ENCODE results near the gene PDK3.
A peak's percentile ranks its signal among the peaks of the same experiment; 100 is the strongest.

Gene PDK3

DNA sequence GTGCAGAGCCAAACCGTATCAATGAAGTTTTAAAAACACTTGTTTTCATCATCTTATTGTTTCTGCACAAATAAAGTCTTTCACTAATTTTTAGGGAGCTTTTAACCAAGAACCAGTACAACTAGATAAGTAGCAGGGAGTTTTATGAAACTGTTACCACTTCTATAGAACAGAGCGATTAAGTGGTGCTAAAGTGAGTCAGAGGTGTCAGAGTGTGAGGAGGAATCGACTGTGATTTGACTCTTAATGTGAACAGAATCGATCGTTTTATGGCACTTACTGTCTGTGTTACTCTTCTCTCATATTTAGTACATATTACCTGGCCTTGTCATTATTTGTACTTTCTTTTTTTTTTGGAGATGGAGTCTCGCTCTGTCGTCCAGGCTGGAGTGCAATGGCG is 43.3 kb downstream of the PDK3 start:
- no peak overlapping the region for H3K27ac ChIP-seq
- TF ChIP-seq, protein P1, sequence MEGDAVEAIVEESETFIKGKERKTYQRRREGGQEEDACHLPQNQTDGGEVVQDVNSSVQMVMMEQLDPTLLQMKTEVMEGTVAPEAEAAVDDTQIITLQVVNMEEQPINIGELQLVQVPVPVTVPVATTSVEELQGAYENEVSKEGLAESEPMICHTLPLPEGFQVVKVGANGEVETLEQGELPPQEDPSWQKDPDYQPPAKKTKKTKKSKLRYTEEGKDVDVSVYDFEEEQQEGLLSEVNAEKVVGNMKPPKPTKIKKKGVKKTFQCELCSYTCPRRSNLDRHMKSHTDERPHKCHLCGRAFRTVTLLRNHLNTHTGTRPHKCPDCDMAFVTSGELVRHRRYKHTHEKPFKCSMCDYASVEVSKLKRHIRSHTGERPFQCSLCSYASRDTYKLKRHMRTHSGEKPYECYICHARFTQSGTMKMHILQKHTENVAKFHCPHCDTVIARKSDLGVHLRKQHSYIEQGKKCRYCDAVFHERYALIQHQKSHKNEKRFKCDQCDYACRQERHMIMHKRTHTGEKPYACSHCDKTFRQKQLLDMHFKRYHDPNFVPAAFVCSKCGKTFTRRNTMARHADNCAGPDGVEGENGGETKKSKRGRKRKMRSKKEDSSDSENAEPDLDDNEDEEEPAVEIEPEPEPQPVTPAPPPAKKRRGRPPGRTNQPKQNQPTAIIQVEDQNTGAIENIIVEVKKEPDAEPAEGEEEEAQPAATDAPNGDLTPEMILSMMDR (conservative IDR thresholded peaks at IDR 0.05): no peak
- TF ChIP-seq ZFX (IDR thresholded peaks at IDR 0.05): no peak

DNA sequence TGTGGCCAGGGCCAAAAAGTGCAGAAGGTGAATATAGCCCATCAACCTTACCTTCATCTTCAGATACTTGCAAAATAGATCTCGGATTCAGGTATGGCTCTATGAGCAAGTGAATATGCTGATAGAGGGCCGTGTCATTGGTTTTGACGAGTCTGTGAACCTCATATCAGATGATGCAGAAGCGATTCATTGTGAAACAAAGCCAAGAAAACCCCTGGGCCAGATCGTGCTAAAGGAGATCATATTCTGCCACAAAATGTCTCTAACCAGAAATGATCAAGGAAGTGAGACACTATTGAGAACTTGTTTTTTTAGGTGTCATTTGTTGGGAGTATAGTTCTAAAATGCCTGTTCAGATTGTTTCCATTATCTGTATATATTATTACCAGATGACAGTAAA is 48.3 kb downstream of the PDK3 start:
- H3K27ac ChIP-seq: no peak overlapping the region
- TF ChIP-seq, protein P1 (conservative IDR thresholded peaks at IDR 0.05): no peak
- no peak for TF ChIP-seq ZFX (IDR thresholded peaks at IDR 0.05)

DNA sequence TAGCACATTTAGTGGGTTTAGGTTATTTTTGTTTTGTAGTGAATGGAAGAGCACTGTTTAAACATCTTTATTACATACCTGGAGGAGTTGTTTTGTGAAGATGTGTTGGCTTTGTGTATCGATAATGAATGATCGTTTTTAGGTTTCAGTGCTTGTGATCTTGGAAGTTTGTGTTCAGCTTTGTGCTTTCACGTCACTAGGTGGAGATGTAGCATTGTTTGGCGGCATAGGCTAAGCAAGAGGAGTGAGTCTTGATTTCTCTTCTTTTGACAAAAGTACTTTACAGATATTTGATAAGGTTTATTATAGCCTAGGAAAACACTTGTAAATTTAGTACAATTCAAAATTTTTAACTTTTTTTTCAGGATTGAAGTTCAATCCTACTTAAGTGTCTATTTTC is 50.4 kb downstream of the PDK3 start:
- no peak overlapping the region for H3K27ac ChIP-seq
- TF ChIP-seq, protein P1 (conservative IDR thresholded peaks at IDR 0.05): peak; percentile 43
- no peak for TF ChIP-seq ZFX (IDR thresholded peaks at IDR 0.05)

DNA sequence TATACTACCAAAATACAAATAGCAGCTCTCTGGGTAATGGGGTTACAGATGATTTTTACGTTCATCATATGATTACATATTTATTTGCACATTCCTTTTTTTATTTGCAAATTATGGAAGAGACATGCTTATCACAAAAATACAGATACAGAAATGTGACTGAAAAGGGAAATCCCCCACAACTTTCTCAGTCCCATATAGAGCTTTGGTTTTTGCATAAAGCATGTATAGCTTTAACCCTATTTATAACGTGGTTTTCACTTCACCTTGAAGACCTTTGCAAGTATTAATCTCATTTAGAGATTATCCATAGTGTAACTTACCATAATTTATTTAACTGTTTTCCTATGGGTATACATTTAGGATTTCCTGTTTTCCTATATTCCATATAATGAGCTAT is 55.4 kb downstream of the PDK3 start:
- no peak for TF ChIP-seq ZFX (IDR thresholded peaks at IDR 0.05)
- no peak overlapping the region for H3K27ac ChIP-seq

DNA sequence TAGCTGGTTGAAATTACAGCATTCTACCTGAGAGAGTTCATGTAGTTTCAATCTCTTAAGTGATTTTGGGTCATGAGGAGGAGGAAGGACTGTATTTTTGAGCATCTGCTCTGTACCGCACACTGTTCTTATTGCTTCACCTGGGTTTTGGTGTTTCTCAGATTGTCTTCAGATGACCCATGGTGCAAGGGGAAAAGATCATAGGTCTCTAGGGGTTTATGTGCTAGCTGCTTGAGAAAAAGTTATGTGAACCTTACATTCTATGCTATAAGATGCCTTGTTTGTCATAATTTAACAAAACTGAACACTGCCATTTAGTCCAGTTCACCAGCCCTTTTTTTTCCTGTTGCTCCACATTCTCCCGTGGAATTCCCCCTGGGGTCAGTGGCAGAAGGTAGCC is 60.4 kb downstream of the PDK3 start:
- TF ChIP-seq ZFX (IDR thresholded peaks at IDR 0.05): no peak
- TF ChIP-seq, protein P1 (conservative IDR thresholded peaks at IDR 0.05): no peak
- H3K27ac ChIP-seq: no peak overlapping the region

DNA sequence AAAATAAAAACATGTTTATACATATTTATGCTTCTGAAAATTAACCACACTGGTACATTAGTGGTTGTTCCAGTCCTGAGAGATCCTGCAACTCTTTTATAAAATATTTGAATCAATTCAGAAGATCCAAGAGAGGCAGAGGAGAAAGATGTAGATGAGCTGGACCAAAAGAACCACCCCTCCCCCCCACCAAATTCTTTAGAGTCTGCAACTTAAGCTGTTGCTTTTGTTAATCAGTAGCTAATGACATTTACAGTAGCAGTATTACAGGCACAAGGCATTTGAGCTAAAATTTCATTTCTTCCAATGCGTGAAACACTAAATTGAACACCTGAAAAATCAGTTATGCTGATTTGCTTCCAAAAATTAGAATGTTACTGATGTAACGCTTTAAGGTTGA is 61.5 kb downstream of the PDK3 start:
- H3K27ac ChIP-seq: no peak overlapping the region
- TF ChIP-seq, protein P1 (conservative IDR thresholded peaks at IDR 0.05): no peak
- no peak for TF ChIP-seq ZFX (IDR thresholded peaks at IDR 0.05)

DNA sequence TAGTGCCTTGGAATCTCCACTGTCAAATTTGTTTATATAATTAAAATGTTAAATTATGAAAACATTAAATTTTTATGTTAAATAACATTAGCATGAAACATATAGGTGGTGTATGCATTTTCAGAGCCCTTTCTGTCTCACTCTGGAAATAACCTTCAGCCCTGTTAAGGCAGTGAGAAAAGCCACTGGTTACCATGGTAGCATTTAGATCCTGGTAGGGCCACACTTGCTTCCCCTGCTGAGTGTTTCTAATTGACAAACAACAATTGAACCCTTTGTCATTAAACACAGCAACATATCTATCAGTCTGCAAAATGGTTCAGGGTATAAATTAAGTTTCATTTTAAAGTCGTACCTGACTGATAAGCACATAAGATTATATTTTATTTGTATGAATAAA is 63.5 kb downstream of the PDK3 start:
- no peak for TF ChIP-seq ZFX (IDR thresholded peaks at IDR 0.05)
- TF ChIP-seq, protein P1 (conservative IDR thresholded peaks at IDR 0.05): no peak
- H3K27ac ChIP-seq: no peak overlapping the region

DNA sequence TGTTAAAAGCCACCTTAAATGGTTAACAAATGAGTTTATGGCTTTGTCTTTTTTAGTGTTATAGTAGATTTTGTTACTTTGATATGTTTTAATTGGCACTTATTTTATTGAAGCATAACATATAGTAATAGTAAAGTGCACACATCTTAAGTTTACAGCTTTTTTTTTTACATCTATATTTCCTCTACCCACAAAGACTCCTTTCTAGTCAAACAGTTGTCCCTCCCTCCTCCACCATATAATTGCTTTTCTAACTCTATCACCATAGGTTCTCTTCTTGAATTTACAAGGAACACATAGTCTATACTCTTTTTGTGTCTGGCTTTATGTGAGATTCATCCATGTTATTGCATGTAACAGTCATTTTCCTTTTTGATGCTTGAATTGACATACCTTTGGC is 71.5 kb downstream of the PDK3 start:
- H3K27ac ChIP-seq: no peak overlapping the region
- TF ChIP-seq, protein P1 (conservative IDR thresholded peaks at IDR 0.05): no peak
- no peak for TF ChIP-seq ZFX (IDR thresholded peaks at IDR 0.05)
